Activated CD8-positive, alpha-beta T cell treated with anti-CD3 and anti-CD28 coated beads for 36 hours (primary cell): ENCODE data around the gene GCLC. TPM values are rescaled to one million over a fixed set of nuclear protein-coding genes. Genes with fewer than 3 reads are reported as not detected.

Experiments
- ATAC-seq: fragments of 200-7000 bp; cut with Tn5 transposase; one replicate; pipeline ENCODE4 v1.10.0; 2021; ENCODE audit warnings: mild to moderate bottlenecking, moderate library complexity
- CTCF ChIA-PET: fragments of 350-600 bp; sonication (Branson Sonifier 250); formaldehyde crosslinking; loops from one replicate; lab custom pipeline; 2021; ENCODE audit warnings: antibody characterized with exemption; lab: Charles Lee
- POLR2A ChIA-PET: fragments of 350-600 bp; sonication (Branson Sonifier 250); formaldehyde crosslinking; loops from one replicate; lab custom pipeline; 2021; ENCODE audit warnings: antibody characterized with exemption; lab: Charles Lee
- DNase-seq: peaks from one replicate; pipeline ENCODE4 v3.0.0-alpha.2; 2020
- H3K27ac Mint-ChIP-seq: one replicate; pipeline ENCODE4 v1.8.0; 2021; ENCODE audit warnings: mild to moderate bottlenecking, mixed read lengths
- H3K27me3 Mint-ChIP-seq: one replicate; pipeline ENCODE4 v1.8.0; 2021; ENCODE audit warnings: mixed read lengths
- H3K36me3 Mint-ChIP-seq: one replicate; pipeline ENCODE4 v1.8.0; 2021; ENCODE audit warnings: low read depth, mixed read lengths
- H3K4me1 Mint-ChIP-seq: one replicate; pipeline ENCODE4 v1.8.0; 2021; ENCODE audit warnings: low read depth, mixed read lengths
- H3K4me3 Mint-ChIP-seq: one replicate; pipeline ENCODE4 v1.8.0; 2021; ENCODE audit warnings: mild to moderate bottlenecking, moderate library complexity, mixed read lengths
- H3K9me3 Mint-ChIP-seq: one replicate; pipeline ENCODE4 v1.8.0; 2021; ENCODE audit warnings: mixed read lengths
- intact Hi-C: fragments of 100-400 bp; cut with micrococcal nuclease; formaldehyde crosslinking; loops from one replicate; pipeline ENCODE4 v1.10.0; 2022
- total RNA-seq, 2 experiments: library from RNA; stranded (reverse); gene quantifications; one replicate each; pipeline ENCODE4 v1.2.3, GENCODE V29; 2021
- TF ChIP-seq, protein P1 (sequence below): fragments of 200-600 bp; IDR thresholded peaks from one replicate; pipeline ENCODE4 v1.8.0; 2022; ENCODE audit warnings: antibody characterized with exemption, mild to moderate bottlenecking

Gene GCLC
- total RNA-seq, 2 experiments from 2014 or later: 17.0 to 18.6 TPM

DNA sequence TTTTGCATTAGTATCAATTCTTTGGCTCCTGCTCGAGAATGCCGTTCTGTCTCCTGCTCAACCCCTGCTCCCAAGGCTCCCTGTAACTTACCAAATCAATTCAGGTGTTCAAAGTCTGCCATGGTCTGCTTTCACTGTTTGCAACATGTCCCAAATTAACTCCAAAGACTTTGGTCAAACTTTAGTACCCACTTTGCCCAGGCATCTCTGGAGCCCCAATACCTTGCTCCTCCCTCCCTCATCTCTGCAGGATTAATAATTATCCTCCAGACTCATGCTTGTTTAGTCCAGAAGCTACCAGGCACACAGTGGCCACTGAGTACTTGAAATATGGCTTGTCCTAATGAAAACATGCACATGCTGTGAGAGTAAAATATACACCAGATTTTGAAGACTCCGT, 30.2 kb downstream of the GCLC start:
- peaks cover 13% of the 10 kb centered on the region for H3K36me3 Mint-ChIP-seq
- no peak for ATAC-seq
- POLR2A ChIA-PET: no interaction called here
- no peak overlapping the region for H3K4me3 Mint-ChIP-seq
- CTCF ChIA-PET: interaction anchor here (1.8 kb wide), 1 partner anchor 137 kb away, joined by 5 read pairs; no protein-coding TSS in a partner anchor
- intact Hi-C loops: no loop called here
- no peak for DNase-seq
- TF ChIP-seq, protein P1, sequence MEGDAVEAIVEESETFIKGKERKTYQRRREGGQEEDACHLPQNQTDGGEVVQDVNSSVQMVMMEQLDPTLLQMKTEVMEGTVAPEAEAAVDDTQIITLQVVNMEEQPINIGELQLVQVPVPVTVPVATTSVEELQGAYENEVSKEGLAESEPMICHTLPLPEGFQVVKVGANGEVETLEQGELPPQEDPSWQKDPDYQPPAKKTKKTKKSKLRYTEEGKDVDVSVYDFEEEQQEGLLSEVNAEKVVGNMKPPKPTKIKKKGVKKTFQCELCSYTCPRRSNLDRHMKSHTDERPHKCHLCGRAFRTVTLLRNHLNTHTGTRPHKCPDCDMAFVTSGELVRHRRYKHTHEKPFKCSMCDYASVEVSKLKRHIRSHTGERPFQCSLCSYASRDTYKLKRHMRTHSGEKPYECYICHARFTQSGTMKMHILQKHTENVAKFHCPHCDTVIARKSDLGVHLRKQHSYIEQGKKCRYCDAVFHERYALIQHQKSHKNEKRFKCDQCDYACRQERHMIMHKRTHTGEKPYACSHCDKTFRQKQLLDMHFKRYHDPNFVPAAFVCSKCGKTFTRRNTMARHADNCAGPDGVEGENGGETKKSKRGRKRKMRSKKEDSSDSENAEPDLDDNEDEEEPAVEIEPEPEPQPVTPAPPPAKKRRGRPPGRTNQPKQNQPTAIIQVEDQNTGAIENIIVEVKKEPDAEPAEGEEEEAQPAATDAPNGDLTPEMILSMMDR: no peak
- H3K27me3 Mint-ChIP-seq: no peaks in the 10 kb centered on the region
- H3K27ac Mint-ChIP-seq: no peak overlapping the region
- H3K4me1 Mint-ChIP-seq: no peaks in the 10 kb centered on the region
- H3K9me3 Mint-ChIP-seq: no peaks in the 10 kb centered on the region

DNA sequence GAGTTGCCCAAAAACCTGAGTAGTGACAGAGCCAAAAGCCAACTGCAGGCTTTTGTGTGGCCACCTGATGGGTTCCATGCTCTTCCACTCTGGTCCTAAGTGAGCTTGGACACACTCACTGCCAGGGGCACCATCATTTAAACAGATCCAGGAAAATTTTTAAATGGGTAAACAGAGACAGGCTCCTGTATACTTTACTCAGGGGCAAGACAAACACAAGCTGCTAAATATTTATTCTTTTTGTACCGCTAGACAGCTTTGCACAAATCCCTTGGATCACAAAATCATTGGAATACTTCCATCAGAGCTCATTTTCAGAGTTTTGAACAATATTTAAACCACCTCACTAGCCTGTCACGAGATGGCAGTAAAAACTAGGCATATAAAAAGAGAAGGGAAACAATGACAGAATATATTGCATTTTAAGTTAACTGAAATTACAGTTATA, 31.4 kb downstream of the GCLC start:
- DNase-seq (no peak), ATAC-seq (no peak)
- ChIA-PET POLR2A (no interaction called here), CTCF (interaction anchor here (1.1 to 2.4 kb wide), 6 partner anchors 20 to 216 kb away, joined by 3 to 9 read pairs (median 4); no protein-coding TSS in a partner anchor)
- Mint-ChIP-seq H3K27me3 (no peaks in the 10 kb centered on the region), H3K9me3 (no peaks in the 10 kb centered on the region), H3K4me1 (no peaks in the 10 kb centered on the region), H3K4me3 (no peak overlapping the region), H3K27ac (no peak overlapping the region), H3K36me3 (peaks cover 13% of the 10 kb centered on the region)
- TF ChIP-seq, protein P1: no peak
- intact Hi-C loops: no loop called here

DNA sequence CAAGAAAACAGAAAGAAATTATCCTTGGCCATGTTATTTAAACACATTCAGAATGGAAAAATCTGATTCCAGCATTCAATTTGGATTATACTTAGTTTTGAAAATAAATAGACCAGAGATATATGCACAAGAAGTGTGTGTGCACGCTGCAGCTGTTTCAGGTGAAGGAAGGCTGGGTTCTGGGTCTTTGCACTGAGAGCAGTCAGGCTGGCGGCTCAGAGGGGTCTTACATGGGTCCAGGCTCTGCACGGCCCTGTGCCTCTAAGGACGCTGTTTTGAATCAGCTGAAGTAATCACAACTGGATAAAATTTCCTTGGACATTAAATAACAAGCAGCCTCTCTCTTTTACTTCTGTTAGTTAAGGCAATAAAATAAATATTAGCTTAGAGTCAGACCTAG, 31.8 kb downstream of the GCLC start:
- ATAC-seq (no peak), DNase-seq (no peak)
- Mint-ChIP-seq H3K9me3 (no peaks in the 10 kb centered on the region), H3K4me1 (no peaks in the 10 kb centered on the region), H3K4me3 (no peak overlapping the region), H3K27ac (no peak overlapping the region), H3K36me3 (peaks cover 15% of the 10 kb centered on the region), H3K27me3 (no peaks in the 10 kb centered on the region)
- TF ChIP-seq, protein P1: no peak
- POLR2A ChIA-PET: no interaction called here
- CTCF ChIA-PET: interaction anchor here (0.7 to 2.4 kb wide), 8 partner anchors 13 to 216 kb away, joined by 3 to 9 read pairs (median 4); no protein-coding TSS in a partner anchor
- intact Hi-C loops: no loop called here

DNA sequence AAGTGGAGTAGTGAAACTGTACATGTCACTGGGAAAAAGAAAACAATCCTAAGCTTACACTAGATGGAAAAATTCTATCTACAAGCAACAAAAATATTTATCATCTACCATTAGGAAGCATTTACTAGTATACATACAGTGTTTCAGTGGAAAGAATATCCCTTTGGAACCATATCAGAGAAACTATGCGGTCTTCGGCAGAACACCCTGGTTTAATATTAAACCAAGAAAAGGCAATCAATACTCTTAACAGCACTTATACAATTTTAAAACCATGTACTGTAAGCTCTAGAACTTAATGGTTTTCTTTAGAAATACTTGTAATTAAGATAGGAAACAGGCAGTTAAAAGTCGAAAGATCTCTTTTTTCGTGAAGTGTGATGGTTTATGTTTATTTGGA, 32.3 kb downstream of the GCLC start:
- TF ChIP-seq, protein P1: no peak
- no peaks in the 10 kb centered on the region for H3K4me1 Mint-ChIP-seq
- POLR2A ChIA-PET: interaction anchor here (1.1 kb wide), 1 partner anchor 57 kb away, joined by 3 read pairs; no protein-coding TSS in a partner anchor
- no peak overlapping the region for H3K4me3 Mint-ChIP-seq
- intact Hi-C loops: no loop called here
- no peaks in the 10 kb centered on the region for H3K9me3 Mint-ChIP-seq
- no peaks in the 10 kb centered on the region for H3K27me3 Mint-ChIP-seq
- DNase-seq (no peak), ATAC-seq (no peak)
- CTCF ChIA-PET: interaction anchor here (0.7 to 2.4 kb wide), 5 partner anchors 13 to 217 kb away, joined by 3 to 9 read pairs (median 4); no protein-coding TSS in a partner anchor
- peaks cover 15% of the 10 kb centered on the region for H3K36me3 Mint-ChIP-seq
- H3K27ac Mint-ChIP-seq: no peak overlapping the region

DNA sequence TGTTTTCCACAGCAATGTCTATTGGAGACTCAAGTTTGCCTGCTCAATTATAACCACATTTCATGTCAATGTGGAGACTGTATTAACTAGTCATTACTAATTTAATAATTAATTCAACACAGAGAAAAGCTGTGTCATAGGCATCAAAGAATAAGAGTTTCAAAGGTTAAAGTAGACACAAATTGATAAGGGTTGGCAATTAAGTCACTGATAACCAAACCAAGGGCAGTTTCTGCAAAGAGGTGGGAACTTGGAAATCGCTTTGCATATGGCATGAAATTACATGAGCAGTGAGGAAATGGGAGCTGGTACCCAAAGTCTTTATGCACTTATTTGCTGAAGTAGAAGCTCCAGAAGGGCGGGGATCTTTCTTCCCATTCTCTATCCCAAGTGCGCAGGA, 34.2 kb downstream of the GCLC start:
- ATAC-seq: no peak
- Mint-ChIP-seq H3K4me3 (no peak overlapping the region), H3K9me3 (no peaks in the 10 kb centered on the region), H3K4me1 (no peaks in the 10 kb centered on the region), H3K36me3 (peaks cover 26% of the 10 kb centered on the region), H3K27me3 (no peaks in the 10 kb centered on the region), H3K27ac (no peak overlapping the region)
- no peak for DNase-seq
- ChIA-PET CTCF (interaction anchor here (1.0 to 1.9 kb wide), 4 partner anchors 14 to 218 kb away, joined by 3 to 6 read pairs (median 6); no protein-coding TSS in a partner anchor), POLR2A (no interaction called here)
- TF ChIP-seq, protein P1: no peak
- intact Hi-C loops: no loop called here
